NCI-H446 (cell line): ENCODE measurements around the gene SUMF1.

Experiments
- DNase-seq, 2 experiments: peaks; one replicate each; lab custom pipeline; 2025; lab: John Stamatoyannopoulos, UW

Gene SUMF1

DNA sequence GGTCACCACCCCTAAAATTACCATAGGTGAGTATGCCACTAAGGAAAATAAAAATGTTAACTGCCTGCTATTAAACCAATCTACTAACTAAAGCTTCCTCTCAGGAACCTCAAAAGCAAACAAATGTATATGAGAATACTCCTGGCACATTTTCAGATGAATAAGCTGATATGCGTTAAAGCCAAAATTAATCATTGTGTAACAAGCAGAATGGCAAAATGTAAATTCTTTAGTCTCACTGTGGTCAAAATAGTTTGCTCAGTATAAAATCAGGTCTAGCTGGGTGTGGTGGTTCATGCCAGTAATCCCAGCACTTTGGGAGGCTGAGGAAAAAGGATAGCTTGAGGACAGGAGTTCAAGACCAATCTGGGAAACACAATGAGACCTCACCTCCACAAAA is 53.6 kb downstream of the SUMF1 start:
- DNase-seq, result no peak

- DNase-seq, result no peak
Observed at GRCh38 chr3:4411833-4412232, 55.2 kb downstream of the SUMF1 start.

GRCh38 chr3:4411236-4411635 is 55.8 kb downstream of the SUMF1 start:
- no peak for DNase-seq

DNA sequence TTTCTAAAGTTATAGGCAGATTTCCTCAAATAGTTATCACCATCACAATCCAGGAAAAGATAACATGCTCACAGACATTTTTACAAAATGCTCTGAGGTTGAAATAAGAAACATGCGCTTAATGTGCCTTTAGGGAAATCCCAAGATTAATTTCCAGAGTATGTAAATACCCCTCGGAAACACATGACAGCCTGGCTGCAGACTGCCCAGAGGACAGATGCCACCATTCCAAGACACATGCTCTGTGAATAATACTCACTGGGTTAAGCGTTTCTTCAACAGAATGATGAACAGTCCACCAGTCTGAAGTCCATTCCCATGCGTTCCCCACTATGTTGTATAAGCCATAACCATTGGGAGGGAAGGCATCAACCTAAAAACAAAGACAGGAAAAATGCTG is 56.5 kb downstream of the SUMF1 start:
- DNase-seq, result no peak

DNA sequence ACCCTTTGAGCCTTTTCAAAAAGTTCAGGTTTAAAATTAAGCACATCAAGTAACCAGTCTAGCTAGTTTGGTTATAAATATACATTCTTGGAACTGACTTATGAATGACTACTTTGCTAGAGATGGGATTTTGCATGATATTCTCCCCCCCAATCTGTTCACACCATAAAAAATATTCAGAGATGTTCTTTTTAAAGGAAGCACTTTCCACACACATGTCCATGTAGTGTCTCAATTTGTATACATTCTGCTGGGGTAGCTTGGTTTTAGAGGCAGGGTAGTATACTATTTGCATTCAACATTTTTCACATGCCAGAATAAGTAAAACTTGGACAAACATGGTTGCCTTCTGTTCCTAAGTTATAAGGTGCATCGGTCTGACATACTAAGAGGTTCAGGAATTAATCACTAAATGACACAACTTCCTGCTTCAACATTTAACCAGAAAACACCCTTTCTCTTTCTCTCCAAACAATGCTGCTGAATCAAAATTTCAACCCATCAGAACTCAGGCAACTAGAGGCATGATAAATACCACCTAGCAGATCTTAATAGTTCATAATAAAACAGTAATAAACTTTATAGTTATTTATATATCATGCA is 57.0 kb downstream of the SUMF1 start:
- DNase-seq, result no peak

DNA sequence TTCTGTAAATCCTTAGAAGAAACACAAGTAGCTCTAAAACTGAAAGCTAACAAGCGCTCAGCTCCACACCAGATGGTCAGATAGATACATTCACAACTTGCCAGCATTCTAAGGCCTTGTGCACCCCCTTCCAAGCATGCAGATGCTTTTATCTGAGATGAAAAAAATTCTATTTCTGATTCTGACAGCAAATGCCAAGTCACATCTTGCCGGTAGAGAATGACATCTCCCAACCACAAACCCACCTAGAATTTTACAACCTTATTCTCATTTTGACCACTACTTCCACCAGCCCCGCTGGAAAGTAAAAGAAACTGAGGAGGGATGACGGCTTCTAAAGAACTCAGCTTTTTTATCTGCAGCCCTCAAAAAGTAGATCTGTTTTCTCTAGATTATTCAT is 57.7 kb downstream of the SUMF1 start:
- DNase-seq, result peak in 1 of 2 experiments; percentile 54

- DNase-seq, result no peak
Observed at GRCh38 chr3:4408958-4409357, 58.1 kb downstream of the SUMF1 start.

DNA sequence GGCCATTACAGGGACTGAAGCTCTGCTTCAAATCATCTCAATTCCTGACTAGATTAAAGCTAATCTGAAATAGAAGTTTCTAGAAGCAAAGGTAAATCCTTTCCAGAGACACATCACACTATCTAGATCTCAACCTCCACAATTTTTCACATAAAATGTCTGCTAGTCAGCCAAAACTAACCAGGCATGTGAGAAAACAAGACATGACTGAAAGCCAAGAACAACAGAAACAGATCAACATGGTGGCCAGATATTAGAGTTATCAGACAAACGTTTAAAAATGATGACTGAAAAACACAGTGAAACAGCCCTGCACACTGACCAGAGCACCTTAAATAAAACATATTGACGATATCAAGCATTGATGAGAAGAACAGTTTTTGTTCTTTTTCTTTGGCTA is 59.1 kb downstream of the SUMF1 start:
- DNase-seq, result no peak

DNA sequence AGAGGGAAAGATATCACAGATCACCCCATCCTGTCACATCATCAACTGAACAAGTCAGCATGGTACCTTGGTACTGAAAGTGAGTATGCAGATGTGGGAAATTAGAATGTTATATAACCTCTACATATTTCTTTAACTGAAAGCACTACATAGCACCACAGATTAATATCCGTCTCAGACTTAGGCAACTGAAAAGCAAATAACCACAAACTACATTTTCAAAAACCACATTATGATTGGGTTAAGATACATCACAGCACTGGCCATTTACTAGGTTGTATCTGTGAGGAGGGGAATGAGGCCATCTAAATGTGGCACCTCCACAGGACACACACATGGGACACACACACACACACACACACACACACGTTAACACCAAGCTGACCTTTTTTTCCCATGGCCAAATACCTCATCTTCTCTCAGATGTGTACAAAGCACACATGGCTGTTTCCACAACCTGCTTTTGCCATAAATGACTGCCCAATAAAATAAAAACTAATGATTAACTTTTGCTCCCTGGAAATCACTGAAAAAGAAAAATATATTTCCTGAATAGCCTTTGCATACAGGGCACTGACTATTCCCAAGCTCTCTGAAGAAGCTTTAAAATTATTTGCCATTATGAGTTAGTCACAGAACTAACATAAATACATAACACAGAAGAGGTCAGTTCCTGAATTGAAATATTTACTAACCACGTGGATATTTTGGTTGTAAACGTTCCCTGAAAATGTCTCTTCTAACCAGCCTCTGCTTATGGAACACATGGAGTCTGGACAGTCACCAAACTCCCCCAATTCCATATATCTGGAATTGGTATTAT is 60.1 kb downstream of the SUMF1 start:
- no peak for DNase-seq

DNA sequence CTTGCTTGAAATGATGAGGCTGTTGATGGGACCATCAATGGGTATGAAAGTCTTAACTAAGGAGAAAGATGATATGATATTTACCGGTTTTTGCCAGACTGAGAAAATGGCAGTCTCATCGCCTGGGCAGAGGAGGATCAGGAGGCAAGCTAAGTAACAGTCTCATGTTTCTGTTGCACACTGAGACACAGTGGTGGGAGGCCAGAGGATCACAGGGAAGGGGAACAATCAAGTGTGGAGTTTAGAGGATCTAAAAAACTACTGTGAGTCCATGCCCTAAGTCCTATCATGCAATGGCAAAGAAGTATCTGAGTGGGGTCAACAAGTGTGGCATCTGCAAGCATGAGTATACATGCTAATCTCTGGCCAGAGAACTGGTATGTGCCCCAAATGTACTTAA is 62.2 kb downstream of the SUMF1 start:
- DNase-seq, result no peak

DNA sequence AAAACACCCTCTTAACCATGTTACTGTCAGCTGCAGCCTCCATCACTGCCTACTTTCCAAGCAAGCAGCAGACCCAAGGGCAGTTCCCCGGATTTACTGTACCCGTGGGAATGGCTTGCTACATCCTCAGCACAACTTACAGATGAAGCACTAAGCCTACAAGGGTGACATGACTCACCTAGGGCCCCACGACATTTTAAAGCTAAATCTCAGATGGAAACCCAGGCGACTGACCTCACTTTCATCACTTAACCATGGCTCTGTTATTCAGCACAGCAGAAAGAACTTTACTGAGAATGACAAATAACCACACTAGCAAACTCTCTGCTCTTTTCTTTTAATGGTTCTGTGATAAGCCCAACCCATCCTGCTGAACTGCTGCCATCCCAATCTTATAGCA is 65.6 kb downstream of the SUMF1 start:
- DNase-seq, result no peak

DNA sequence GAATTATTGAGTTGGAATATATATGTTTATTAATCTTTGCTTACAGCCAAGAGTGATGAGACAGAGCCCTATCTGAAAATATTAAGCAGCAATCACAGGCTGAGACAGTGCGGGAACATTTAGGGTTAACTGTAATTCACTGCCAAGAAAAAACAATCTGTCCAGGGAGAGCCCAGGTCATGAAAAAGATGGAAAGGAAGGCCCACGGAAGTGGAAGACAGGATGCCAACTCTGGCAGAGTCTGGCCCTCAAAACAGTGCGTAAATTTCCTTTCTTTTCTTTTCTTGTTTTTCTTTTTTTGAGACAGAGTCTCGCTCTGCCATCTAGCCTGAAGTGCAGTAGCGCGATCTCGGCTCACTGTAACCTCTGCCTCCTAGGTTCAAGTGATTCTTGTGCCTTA is 67.6 kb downstream of the SUMF1 start:
- no peak for DNase-seq

- no peak for DNase-seq
Observed at GRCh38 chr3:4398941-4399245, 68.2 kb downstream of the SUMF1 start.

DNA sequence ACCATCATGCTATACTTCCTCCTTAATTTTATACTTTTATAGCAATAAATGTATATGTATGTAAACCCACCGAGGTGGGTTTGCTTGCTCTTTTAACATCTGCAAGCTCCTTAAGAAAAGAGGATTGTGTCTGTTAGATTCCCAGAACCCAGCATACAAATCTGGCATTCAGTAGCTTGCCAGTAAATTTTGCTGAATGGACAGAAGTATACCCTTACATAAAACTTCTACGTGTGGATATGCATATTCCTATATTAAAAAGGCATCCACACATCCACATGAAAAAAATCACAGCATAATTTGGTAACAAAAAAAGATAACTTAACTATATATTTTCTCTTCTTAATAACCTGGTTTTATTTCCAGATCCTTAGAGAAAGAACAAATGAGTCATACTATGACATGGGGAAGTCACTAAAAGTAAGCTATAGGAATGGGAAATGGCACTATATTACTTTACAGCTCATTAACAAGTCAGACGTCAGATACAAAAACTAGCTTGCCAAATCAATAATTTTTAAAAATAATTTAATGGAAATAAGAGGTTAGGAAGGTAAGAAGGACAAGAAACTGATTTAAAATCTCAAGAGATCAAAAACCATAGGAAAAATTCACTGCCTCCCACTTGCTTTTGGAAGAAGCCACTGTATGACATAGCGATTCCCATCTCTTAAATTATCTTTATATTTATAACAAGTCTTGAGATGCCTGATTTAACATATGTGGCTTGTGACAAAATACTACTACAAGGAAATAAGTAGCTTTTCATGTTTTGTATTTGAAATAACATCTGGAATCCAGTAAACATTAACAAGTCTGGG is 68.7 kb downstream of the SUMF1 start:
- DNase-seq, result no peak

DNA sequence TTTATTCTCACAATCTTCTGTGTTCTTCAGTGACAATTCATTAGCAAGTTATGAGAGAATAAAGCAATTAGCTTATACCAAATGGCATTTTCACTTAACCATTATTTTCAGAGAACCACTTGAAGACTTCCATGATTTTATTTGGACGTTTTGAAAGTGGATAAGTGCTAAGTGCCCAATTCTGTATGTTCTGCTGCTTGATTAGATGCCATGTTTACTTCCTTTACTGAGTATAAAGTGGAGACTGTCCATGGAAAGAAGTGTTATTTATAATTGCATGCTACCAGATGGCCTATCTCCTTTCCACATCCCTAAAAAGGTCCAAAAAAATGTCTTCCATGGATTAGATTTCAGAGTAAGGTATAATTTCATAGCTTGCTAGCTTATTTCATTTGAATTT is 69.6 kb downstream of the SUMF1 start:
- no peak for DNase-seq

GRCh38 chr3:4396542-4396941 is 70.5 kb downstream of the SUMF1 start:
- no peak for DNase-seq

- no peak for DNase-seq
Observed at GRCh38 chr3:4396006-4396405, 71.1 kb downstream of the SUMF1 start.

DNA sequence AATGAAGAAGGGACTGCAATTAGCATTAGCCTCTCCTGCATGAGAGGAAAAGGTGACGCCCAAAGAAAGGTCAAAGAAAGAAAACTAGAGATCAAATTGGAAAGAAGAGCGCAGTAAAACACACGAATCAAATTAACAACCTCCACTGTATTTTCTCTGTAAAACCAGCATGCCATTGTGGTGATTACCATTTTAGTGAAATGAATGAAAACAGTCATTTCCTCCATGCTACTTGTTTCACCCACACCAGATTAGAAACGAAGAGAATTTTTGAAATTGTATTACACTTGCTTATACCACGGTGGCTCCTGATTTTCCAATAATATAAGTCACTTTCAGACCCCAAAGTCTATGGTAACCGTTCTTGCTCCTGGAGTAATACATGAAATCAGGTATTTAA is 71.6 kb downstream of the SUMF1 start:
- no peak for DNase-seq

DNA sequence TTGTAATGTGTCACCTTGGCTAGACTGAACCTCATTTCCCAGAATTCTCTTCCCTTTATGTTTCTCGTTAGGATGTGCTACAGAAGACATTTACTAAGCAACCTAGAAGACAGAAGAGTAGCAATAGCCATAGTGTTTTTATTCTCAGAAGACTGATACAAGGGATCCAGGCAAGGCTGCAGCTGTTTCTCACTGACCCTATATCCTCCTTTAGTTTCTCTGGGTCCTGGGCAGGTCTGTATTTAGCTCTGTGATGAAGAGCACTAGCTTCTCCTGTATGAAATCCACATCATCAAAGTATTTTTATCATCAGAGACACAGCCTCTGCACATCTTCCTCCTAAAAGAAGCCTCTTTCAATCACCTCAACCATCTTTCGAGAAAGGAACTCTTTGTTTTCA is 72.5 kb downstream of the SUMF1 start:
- DNase-seq, result no peak

DNA sequence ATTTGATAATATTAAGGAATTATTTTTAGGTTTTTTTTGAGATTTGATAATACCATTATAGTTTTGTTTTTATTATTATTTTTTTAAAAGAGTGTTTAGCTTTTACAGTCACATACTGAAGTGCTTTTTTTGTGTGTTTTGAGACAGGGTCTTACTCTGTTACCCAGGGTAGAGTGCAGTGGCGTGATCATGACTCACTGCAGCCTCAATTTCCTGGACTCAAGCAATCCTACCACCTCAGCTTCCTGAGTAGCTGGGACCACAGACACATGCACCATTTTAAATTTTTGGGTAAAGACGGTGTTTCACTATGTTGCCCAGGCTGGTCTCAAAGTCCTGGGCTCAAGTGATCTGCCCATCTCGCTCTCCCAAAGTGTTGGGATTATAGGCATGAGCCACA is 73.0 kb downstream of the SUMF1 start:
- no peak for DNase-seq

GRCh38 chr3:4392992-4393391 is 74.1 kb downstream of the SUMF1 start:
- DNase-seq, result no peak

DNA sequence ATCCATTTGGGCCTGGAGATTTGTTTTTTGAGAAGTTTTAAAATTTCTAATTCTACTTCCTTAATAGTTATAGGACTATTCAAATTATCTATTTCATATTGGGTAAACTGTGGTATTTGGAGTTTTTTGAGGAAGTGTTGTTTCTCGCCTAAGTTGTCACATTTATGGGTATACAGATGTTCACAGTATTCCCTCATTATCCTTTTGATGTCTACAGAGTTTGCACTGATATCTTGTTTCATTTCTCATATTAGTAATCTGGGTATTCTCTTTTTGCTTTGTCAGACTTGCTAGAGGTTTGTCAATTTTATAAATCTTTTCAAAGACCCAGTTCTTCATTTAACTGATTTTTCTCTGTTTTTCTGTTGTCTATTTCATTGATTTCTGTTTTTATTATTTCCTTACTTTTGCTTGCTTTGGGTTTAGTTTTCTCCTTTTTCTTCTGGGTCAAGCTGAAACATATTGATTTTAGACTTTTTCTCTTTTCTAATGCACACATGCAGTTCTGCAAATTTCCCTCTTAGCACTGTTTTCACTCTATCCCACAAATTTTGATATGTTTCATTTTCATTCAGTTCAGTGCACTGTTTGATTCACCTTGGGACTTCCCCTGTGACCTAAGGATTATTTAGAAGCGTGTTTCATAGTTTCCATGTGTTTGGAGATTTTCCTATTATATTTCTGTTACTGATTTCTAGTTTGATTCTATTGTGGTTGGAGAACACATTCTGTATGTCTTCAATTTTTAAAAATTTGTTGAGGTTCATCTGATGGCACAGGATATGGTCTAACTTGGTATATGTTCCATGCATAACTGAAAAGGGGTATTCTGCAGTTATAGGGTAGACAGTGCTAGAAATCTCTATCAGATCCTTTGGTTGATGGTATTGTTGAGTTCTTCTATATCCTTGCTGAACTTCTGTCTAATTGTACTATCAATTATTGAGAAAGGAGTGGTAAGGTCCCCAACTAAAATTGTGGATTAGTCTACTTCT is 79.6 kb downstream of the SUMF1 start:
- DNase-seq, result no peak
